ENCODE measurements around the gene EPB41L4B. TPM values are rescaled to one million over a fixed set of nuclear protein-coding genes. Genes with fewer than 3 reads are reported as not detected.
"Not testable (repeated sequence)": the region's sequence is repeated elsewhere in the genome, so short reads cannot be mapped to it uniquely, and the experiment has no call there.

EPB41L4B gene
- total RNA-seq, 2 donors from 2014 or later: 6.4 to 6.6 TPM

DNA sequence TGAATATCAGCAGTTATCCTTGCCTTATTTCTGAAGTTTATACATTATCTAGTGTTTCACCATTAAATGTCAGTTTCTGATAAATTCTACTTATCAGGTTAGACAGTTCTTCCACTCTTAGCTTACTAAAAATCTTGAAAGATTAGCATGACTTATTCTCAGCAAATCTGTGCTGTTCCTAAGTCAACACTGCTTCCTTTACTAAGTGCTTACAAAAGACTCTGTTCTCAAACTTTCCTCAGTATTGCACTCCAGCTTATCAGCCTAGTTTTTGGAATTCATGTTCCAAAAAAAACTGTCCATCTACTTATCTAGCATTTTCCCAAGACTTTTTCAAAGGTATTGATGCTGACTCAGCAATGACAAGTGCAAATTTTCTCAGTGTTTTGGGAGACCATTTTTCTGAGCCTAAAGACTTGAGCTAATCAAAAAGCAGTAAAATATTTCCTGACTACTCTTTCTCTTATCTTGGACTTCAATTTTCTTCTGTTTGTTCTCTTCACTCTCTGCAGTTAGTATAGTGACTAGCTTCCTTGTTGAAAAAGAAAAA is 92.7 kb downstream of the EPB41L4B start:
- Mint-ChIP-seq H3K4me3 (no peak overlapping the region), H3K27ac (no peak overlapping the region), H3K27me3 (ENCODE audit: insufficient read depth) (peaks cover 4% of the 10 kb centered on the region), H3K4me1 (no peaks in the 10 kb centered on the region), H3K9me3 (no peaks in the 10 kb centered on the region), H3K36me3 (ENCODE audit: low read depth) (no peaks in the 10 kb centered on the region)
- Histone ChIP-seq H3K36me3 (ENCODE audit: control insufficient read depth, insufficient read depth, low read length) (no peaks in the 10 kb centered on the region), H3K9me3 (ENCODE audit: control insufficient read depth, low read length) (no peaks in the 10 kb centered on the region), H3K4me3 (ENCODE audit: low read length) (no peak overlapping the region), H3K27ac (ENCODE audit: low read depth, low read length) (no peak overlapping the region), H3K9ac (ENCODE audit: extremely low read depth, low read length, poor library complexity, severe bottlenecking) (no peak overlapping the region), H3K27me3 (ENCODE audit: control insufficient read depth, insufficient read depth, low read length, poor library complexity, severe bottlenecking) (peaks cover 7% of the 10 kb centered on the region), H3K4me1 (ENCODE audit: control insufficient read depth, insufficient read depth, low read length) (no peaks in the 10 kb centered on the region)
- DNase-seq: no peak
- TF ChIP-seq, protein P1, sequence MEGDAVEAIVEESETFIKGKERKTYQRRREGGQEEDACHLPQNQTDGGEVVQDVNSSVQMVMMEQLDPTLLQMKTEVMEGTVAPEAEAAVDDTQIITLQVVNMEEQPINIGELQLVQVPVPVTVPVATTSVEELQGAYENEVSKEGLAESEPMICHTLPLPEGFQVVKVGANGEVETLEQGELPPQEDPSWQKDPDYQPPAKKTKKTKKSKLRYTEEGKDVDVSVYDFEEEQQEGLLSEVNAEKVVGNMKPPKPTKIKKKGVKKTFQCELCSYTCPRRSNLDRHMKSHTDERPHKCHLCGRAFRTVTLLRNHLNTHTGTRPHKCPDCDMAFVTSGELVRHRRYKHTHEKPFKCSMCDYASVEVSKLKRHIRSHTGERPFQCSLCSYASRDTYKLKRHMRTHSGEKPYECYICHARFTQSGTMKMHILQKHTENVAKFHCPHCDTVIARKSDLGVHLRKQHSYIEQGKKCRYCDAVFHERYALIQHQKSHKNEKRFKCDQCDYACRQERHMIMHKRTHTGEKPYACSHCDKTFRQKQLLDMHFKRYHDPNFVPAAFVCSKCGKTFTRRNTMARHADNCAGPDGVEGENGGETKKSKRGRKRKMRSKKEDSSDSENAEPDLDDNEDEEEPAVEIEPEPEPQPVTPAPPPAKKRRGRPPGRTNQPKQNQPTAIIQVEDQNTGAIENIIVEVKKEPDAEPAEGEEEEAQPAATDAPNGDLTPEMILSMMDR (conservative IDR thresholded peaks at IDR 0.05): no peak

DNA sequence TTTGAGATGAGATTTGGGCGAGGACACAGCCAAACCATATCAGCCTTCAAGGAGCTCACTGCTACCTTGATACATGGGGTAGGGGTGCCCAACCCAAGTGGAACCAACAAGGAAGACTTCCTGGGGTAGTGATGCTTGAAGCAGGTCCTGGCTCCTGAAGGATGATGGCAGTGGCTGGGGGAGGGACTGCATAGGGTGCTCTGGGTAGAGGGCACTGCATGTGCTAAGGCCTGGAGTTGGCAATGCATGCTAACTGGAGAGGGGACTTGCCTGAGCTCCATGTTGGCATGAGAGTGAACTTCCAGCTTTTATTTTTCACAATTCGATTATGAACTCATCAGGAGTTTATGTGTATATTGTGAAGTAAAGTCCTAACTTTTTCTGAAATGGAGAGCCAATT is 95.2 kb downstream of the EPB41L4B start:
- Histone ChIP-seq H3K27me3 (ENCODE audit: control insufficient read depth, insufficient read depth, low read length, poor library complexity, severe bottlenecking) (peaks cover 10% of the 10 kb centered on the region), H3K4me3 (ENCODE audit: low read length) (no peak overlapping the region), H3K9me3 (ENCODE audit: control insufficient read depth, low read length) (no peaks in the 10 kb centered on the region), H3K36me3 (ENCODE audit: control insufficient read depth, insufficient read depth, low read length) (no peaks in the 10 kb centered on the region), H3K4me1 (ENCODE audit: control insufficient read depth, insufficient read depth, low read length) (no peaks in the 10 kb centered on the region), H3K9ac (ENCODE audit: extremely low read depth, low read length, poor library complexity, severe bottlenecking) (no peak overlapping the region), H3K27ac (ENCODE audit: low read depth, low read length) (no peak overlapping the region)
- Mint-ChIP-seq H3K36me3 (ENCODE audit: low read depth) (no peaks in the 10 kb centered on the region), H3K9me3 (no peaks in the 10 kb centered on the region), H3K4me3 (no peak overlapping the region), H3K27ac (no peak overlapping the region), H3K4me1 (no peaks in the 10 kb centered on the region), H3K27me3 (ENCODE audit: insufficient read depth) (peaks cover 5% of the 10 kb centered on the region)
- no peak for DNase-seq
- WGBS, 2 experiments (ENCODE audit: insufficient coverage in 1 of 2, insufficient read length in 1 of 2): 83% methylated on average over 2 of the region's 2 CpGs; no CpG with 5 or more reads in 1 of the 2 experiments
- TF ChIP-seq, protein P1 (conservative IDR thresholded peaks at IDR 0.05): no peak

DNA sequence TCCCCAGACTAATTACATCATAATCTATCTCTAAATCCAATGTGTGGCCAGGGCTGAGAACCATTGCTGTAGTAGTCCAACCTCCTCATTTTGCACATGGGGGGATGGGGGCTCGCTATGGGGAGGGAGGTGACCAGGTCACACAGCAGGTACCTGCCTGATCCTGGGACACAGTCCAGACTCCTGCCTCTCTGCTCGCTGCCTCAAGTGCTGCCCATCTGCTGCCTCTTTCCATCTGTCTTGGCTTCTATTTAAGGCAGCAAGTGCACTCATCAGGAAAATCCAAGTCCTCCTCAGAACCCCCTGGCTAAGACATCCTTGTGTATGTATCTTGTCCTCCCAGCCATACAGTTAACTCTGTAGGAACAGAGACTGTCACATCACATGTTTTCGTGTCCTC is 96.1 kb downstream of the EPB41L4B start:
- Mint-ChIP-seq H3K27me3 (ENCODE audit: insufficient read depth) (peaks cover 11% of the 10 kb centered on the region), H3K4me3 (no peak overlapping the region), H3K4me1 (no peaks in the 10 kb centered on the region), H3K9me3 (no peaks in the 10 kb centered on the region), H3K36me3 (ENCODE audit: low read depth) (no peaks in the 10 kb centered on the region), H3K27ac (no peak overlapping the region)
- H3K9me3 ChIP-seq (ENCODE audit: control insufficient read depth, low read length): no peaks in the 10 kb centered on the region
- peaks cover 7% of the 10 kb centered on the region for H3K27me3 ChIP-seq (ENCODE audit: control insufficient read depth, insufficient read depth, low read length, poor library complexity, severe bottlenecking)
- no peaks in the 10 kb centered on the region for H3K36me3 ChIP-seq (ENCODE audit: control insufficient read depth, insufficient read depth, low read length)
- no peak overlapping the region for H3K27ac ChIP-seq (ENCODE audit: low read depth, low read length)
- no peaks in the 10 kb centered on the region for H3K4me1 ChIP-seq (ENCODE audit: control insufficient read depth, insufficient read depth, low read length)
- DNase-seq: no peak
- H3K9ac ChIP-seq (ENCODE audit: extremely low read depth, low read length, poor library complexity, severe bottlenecking): no peak overlapping the region
- no peak overlapping the region for H3K4me3 ChIP-seq (ENCODE audit: low read length)
- WGBS, 2 experiments (ENCODE audit: insufficient coverage in 1 of 2, insufficient read length in 1 of 2): 88 to 94% methylated on average over 3 of the region's 3 CpGs
- TF ChIP-seq, protein P1 (conservative IDR thresholded peaks at IDR 0.05): no peak

DNA sequence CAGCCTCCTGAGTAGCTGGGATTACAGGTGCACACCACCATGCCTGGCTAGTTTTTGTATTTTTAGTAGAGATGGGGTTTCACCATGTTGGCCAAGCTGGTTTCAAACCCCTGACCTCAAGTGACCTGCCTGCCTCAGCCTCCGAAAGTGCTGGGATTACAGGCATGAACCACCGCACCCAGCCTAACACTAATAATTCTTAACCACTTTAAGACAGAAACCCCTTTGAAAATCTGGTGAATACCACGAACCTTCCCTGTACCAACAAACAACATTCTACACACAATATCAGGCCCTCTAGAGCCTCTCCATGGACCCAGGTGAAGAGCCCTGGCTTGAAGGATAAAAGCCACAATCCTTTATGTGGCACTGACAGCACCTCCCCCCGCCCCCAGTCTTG is 102.6 kb downstream of the EPB41L4B start:
- not testable (repeated sequence) for H3K4me1 Mint-ChIP-seq; H3K27me3 Mint-ChIP-seq (ENCODE audit: insufficient read depth); H3K4me3 Mint-ChIP-seq; H3K27ac Mint-ChIP-seq; DNase-seq; H3K9me3 ChIP-seq (ENCODE audit: control insufficient read depth, low read length); H3K36me3 ChIP-seq (ENCODE audit: control insufficient read depth, insufficient read depth, low read length); H3K27me3 ChIP-seq (ENCODE audit: control insufficient read depth, insufficient read depth, low read length, poor library complexity, severe bottlenecking); H3K4me3 ChIP-seq (ENCODE audit: low read length); H3K9me3 Mint-ChIP-seq; H3K27ac ChIP-seq (ENCODE audit: low read depth, low read length); H3K4me1 ChIP-seq (ENCODE audit: control insufficient read depth, insufficient read depth, low read length); H3K36me3 Mint-ChIP-seq (ENCODE audit: low read depth); H3K9ac ChIP-seq (ENCODE audit: extremely low read depth, low read length, poor library complexity, severe bottlenecking)
- 60 to 88% methylated on average over 1 to 4 of the region's 4 CpGs for WGBS, 2 experiments (ENCODE audit: insufficient coverage in 1 of 2, insufficient read length in 1 of 2)
